ENCODE data around the gene ST7.

Gene ST7

GRCh38 chr7:117134411-117134810, 181.1 kb downstream of the ST7 start:
- in situ Hi-C loops (cut with HindIII; ENCODE audit: low pct_unique_long_range_greater_than_20kb, low sequenced_read_pairs): no loop called here
- no peak for TF ChIP-seq JUND (IDR thresholded peaks at IDR 0.05; ENCODE audit: low read depth)
- DNase-seq (ENCODE audit: low read depth in 1 of 2, low spot score in 1 of 2): no peak

- no peak for DNase-seq (ENCODE audit: low read depth in 1 of 2, low spot score in 1 of 2)
- TF ChIP-seq JUND (IDR thresholded peaks at IDR 0.05; ENCODE audit: low read depth): no peak
- in situ Hi-C loops (cut with HindIII; ENCODE audit: low pct_unique_long_range_greater_than_20kb, low sequenced_read_pairs): no loop called here
Observed at GRCh38 chr7:117134889-117135552, 181.7 kb downstream of the ST7 start.

GRCh38 chr7:117135553-117135891, 182.2 kb downstream of the ST7 start:
- in situ Hi-C loops (cut with HindIII; ENCODE audit: low pct_unique_long_range_greater_than_20kb, low sequenced_read_pairs): no loop called here

GRCh38 chr7:117137868-117138267, 184.6 kb downstream of the ST7 start:
- no peak for TF ChIP-seq JUND (IDR thresholded peaks at IDR 0.05; ENCODE audit: low read depth)
- in situ Hi-C loops (cut with HindIII; ENCODE audit: low pct_unique_long_range_greater_than_20kb, low sequenced_read_pairs): no loop called here
- no peak for DNase-seq (ENCODE audit: low read depth in 1 of 2, low spot score in 1 of 2)

More at GRCh38 chr7:117135553-117135891, 182.2 kb downstream of the ST7 start:
- TF ChIP-seq JUND (IDR thresholded peaks at IDR 0.05; ENCODE audit: low read depth): no peak
- DNase-seq (ENCODE audit: low read depth in 1 of 2, low spot score in 1 of 2): no peak

GRCh38 chr7:117138495-117138894, 185.2 kb downstream of the ST7 start:
- TF ChIP-seq JUND (IDR thresholded peaks at IDR 0.05; ENCODE audit: low read depth): no peak
- no peak for DNase-seq (ENCODE audit: low read depth in 1 of 2, low spot score in 1 of 2)
- in situ Hi-C loops (cut with HindIII; ENCODE audit: low pct_unique_long_range_greater_than_20kb, low sequenced_read_pairs): no loop called here

- in situ Hi-C loops (cut with HindIII; ENCODE audit: low pct_unique_long_range_greater_than_20kb, low sequenced_read_pairs): no loop called here
- no peak for DNase-seq (ENCODE audit: low read depth in 1 of 2, low spot score in 1 of 2)
- TF ChIP-seq JUND (IDR thresholded peaks at IDR 0.05; ENCODE audit: low read depth): no peak
Observed at GRCh38 chr7:117138981-117139380, 185.7 kb downstream of the ST7 start.

GRCh38 chr7:117139397-117139984, 186.2 kb downstream of the ST7 start:
- in situ Hi-C loops (cut with HindIII; ENCODE audit: low pct_unique_long_range_greater_than_20kb, low sequenced_read_pairs): no loop called here
- DNase-seq (ENCODE audit: low read depth in 1 of 2, low spot score in 1 of 2): no peak
- TF ChIP-seq JUND (IDR thresholded peaks at IDR 0.05; ENCODE audit: low read depth): no peak

GRCh38 chr7:117140921-117141320, 187.6 kb downstream of the ST7 start:
- in situ Hi-C loops (cut with HindIII; ENCODE audit: low pct_unique_long_range_greater_than_20kb, low sequenced_read_pairs): no loop called here
- no peak for DNase-seq (ENCODE audit: low read depth in 1 of 2, low spot score in 1 of 2)
- TF ChIP-seq JUND (IDR thresholded peaks at IDR 0.05; ENCODE audit: low read depth): no peak

- TF ChIP-seq JUND (IDR thresholded peaks at IDR 0.05; ENCODE audit: low read depth): no peak
- in situ Hi-C loops (cut with HindIII; ENCODE audit: low pct_unique_long_range_greater_than_20kb, low sequenced_read_pairs): no loop called here
Observed at GRCh38 chr7:117143066-117143465, 189.8 kb downstream of the ST7 start.

GRCh38 chr7:117143580-117143979, 190.3 kb downstream of the ST7 start:
- in situ Hi-C loops (cut with HindIII; ENCODE audit: low pct_unique_long_range_greater_than_20kb, low sequenced_read_pairs): no loop called here
- TF ChIP-seq JUND (IDR thresholded peaks at IDR 0.05; ENCODE audit: low read depth): no peak
- DNase-seq (ENCODE audit: low read depth in 1 of 2, low spot score in 1 of 2): no peak

More at GRCh38 chr7:117143066-117143465, 189.8 kb downstream of the ST7 start:
- DNase-seq (ENCODE audit: low read depth in 1 of 2, low spot score in 1 of 2): no peak

GRCh38 chr7:117145333-117145732, 192.0 kb downstream of the ST7 start:
- TF ChIP-seq JUND (IDR thresholded peaks at IDR 0.05; ENCODE audit: low read depth): no peak
- no peak for DNase-seq (ENCODE audit: low read depth in 1 of 2, low spot score in 1 of 2)
- in situ Hi-C loops (cut with HindIII; ENCODE audit: low pct_unique_long_range_greater_than_20kb, low sequenced_read_pairs): no loop called here

- DNase-seq (ENCODE audit: low read depth in 1 of 2, low spot score in 1 of 2): no peak
- no peak for TF ChIP-seq JUND (IDR thresholded peaks at IDR 0.05; ENCODE audit: low read depth)
- in situ Hi-C loops (cut with HindIII; ENCODE audit: low pct_unique_long_range_greater_than_20kb, low sequenced_read_pairs): no loop called here
Observed at GRCh38 chr7:117146059-117146458, 192.8 kb downstream of the ST7 start.

GRCh38 chr7:117146511-117146910, 193.2 kb downstream of the ST7 start:
- in situ Hi-C loops (cut with HindIII; ENCODE audit: low pct_unique_long_range_greater_than_20kb, low sequenced_read_pairs): no loop called here
- DNase-seq (ENCODE audit: low read depth in 1 of 2, low spot score in 1 of 2): no peak
- no peak for TF ChIP-seq JUND (IDR thresholded peaks at IDR 0.05; ENCODE audit: low read depth)

- in situ Hi-C loops (cut with HindIII; ENCODE audit: low pct_unique_long_range_greater_than_20kb, low sequenced_read_pairs): no loop called here
- no peak for TF ChIP-seq JUND (IDR thresholded peaks at IDR 0.05; ENCODE audit: low read depth)
- DNase-seq (ENCODE audit: low read depth in 1 of 2, low spot score in 1 of 2): no peak
Observed at GRCh38 chr7:117148971-117149370, 195.7 kb downstream of the ST7 start.

Data from T47D (cell line).